Omental fat pad (tissue), 4 donors: ENCODE results near the gene EGFL6. TPM values are rescaled to one million over a fixed set of nuclear protein-coding genes. Genes with fewer than 3 reads are reported as not detected.
A peak's percentile ranks its signal among the peaks of the same experiment; 100 is the strongest.

Source experiments
- ATAC-seq: fragments of 150-250 bp; one replicate; pipeline ENCODE4 v1.9.1; 2016; ENCODE audit warnings: mild to moderate bottlenecking, moderate library complexity; ENCODE audit not compliant: low FRiP score
- DNase-seq: peaks from one replicate; pipeline ENCODE4 v3.0.0-alpha.2; 2019; ENCODE audit warnings: low spot score
- total RNA-seq, 4 donors: library from RNA; depleted of rRNA; stranded (reverse); fragments of >200 nt; gene quantifications; one replicate each; pipeline ENCODE4 v1.1.0, GENCODE V29; 2016
- TF ChIP-seq, protein P1 (sequence below), 3 donors: fragments of 450-650 bp; IDR thresholded peaks; one replicate each; pipeline ENCODE4 v1.5.1; 2016 to 2017; ENCODE audit warnings: antibody characterized with exemption in 3 of 3, mild to moderate bottlenecking in 3 of 3, moderate library complexity in 2 of 3

The EGFL6 gene
- total RNA-seq, 4 donors from 2014 or later, result 0.63 to 4.2 (median 1.2) TPM; not detected in 1

DNA sequence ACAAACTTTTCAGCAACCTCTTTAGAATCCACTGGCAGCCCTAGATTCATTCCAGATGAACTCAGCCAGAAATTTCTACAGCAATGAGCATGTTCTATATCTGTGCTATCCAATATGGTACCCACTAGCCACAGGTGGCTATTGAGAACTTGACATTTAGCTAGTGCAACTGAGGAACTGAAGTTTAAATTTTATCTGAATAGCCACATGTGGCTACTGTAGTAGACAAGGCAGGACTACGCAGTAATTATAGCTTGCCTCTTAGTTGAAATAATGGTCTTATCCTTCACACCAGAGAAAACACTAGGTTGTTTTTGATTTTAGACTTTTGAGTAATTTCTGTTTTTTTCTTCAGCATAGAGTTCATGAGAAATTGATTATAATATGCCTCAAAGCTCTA, 80.9 kb downstream of the EGFL6 start:
- ATAC-seq (no peak), DNase-seq (no peak)
- TF ChIP-seq, protein P1, sequence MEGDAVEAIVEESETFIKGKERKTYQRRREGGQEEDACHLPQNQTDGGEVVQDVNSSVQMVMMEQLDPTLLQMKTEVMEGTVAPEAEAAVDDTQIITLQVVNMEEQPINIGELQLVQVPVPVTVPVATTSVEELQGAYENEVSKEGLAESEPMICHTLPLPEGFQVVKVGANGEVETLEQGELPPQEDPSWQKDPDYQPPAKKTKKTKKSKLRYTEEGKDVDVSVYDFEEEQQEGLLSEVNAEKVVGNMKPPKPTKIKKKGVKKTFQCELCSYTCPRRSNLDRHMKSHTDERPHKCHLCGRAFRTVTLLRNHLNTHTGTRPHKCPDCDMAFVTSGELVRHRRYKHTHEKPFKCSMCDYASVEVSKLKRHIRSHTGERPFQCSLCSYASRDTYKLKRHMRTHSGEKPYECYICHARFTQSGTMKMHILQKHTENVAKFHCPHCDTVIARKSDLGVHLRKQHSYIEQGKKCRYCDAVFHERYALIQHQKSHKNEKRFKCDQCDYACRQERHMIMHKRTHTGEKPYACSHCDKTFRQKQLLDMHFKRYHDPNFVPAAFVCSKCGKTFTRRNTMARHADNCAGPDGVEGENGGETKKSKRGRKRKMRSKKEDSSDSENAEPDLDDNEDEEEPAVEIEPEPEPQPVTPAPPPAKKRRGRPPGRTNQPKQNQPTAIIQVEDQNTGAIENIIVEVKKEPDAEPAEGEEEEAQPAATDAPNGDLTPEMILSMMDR (IDR thresholded peaks at IDR 0.05), result no peak

DNA sequence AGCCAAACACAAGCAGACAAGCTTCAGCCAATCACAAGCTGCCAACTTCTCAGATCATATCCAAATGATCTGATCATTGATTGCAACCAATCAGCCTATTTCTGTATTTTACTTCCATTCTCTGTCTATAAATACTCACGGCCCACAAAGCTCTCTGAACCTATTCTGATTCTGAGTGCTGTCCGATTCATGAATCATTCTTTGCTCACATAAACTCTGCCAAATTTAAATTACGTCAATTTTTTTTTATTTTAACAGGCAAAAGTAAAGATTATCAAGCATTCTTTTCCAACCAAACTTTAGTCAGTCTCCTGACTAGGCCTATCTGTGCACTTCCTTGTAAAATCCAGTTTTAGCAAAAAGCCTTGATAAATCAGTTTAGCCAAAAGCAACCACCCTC, 81.7 kb downstream of the EGFL6 start:
- no peak for DNase-seq
- ATAC-seq, result no peak
- TF ChIP-seq, protein P1 (IDR thresholded peaks at IDR 0.05), result no peak

DNA sequence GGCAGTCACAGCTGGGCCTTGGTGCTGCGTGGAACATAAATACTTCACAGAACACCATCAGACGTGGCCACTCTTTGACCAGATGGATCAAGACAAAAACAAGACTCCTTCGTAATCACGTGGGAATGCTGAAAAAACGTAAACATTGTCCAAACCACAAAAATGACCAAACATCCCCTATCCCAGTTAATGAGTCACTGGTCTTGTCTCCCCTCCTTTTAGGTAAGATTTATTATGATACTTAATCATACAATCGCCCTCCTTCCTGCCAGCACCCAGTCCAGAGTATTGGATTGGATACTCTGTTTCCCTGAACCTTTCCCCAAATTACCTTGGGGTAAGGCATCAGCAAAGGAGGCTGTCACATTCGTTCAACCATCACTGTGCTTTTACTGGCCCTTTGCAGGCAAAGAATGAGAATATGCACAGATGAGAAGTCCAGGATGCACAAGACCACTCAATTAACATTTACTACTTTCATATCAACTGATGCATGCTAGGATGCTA, 82.9 kb downstream of the EGFL6 start:
- DNase-seq, result no peak
- TF ChIP-seq, protein P1 (IDR thresholded peaks at IDR 0.05), result no peak
- no peak for ATAC-seq

DNA sequence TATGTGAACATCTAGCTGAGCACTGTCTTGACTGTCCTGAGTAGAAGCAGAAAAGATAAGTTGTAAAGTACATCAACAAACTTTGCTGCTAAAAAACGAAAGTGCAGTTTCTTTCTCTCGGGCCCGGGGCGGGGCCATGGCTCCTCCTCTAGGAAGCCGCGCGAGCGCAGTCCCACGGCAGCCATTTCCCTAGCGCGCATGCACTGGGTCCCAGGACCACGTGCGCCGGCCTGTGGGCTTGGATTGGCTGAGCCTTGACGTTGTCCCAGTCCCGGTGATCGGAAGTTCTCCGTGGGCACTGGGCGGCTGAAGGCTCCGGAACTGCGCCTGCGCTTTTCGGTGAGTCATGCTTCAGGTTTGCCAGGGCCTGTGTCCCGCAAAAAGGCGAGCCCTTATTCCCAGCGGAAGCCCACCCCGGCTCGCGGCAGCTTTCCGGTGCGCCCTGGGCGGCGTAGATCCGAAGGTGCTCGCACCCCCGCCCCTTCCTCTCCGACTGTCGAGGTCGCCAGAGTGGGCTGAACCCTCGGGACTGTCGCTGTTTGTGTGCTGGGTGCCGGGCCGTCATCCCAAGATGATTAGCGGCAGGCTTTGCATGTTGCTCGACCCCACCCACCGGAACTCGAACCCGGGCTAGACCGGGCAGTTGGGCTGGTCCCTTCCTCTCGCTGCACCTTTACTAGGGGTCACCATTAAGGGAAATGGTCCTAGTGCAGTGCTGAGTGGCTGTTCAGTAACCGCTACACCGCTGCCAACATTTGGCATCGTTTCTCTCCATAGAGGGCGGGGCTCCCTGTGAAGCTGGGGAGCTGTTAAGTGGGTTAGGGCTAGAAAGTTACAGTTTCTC, 83.7 kb downstream of the EGFL6 start, which contains the start of gene TCEANC:
TSS of gene TCEANC (plus strand) at position 292 of the 844 bp plus-strand sequence. CDS start 9,368 bp downstream, outside the sequence.
- ATAC-seq (peak; percentile 97), DNase-seq (peak; percentile 87)
- TF ChIP-seq, protein P1 (IDR thresholded peaks at IDR 0.05), result no peak

DNA sequence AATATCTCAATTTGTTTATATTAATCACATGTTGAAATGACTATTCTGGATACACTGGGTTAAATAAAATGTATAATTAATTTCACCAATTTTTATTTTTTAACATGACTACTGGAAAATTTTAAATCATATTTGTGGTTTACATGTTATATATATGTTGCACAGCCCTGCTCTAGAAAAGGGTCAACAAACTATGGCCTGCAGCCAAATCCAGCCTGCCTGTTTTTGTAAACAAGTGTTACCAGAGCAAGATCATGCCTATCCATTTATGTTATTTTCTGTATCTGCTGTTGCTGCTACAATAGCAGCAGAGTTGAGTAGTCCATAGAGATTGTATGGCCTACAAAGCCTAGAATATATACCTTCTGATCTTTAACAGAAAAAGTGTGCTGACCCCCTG, 84.7 kb downstream of the EGFL6 start:
- ATAC-seq (no peak), DNase-seq (no peak)
- TF ChIP-seq, protein P1 (IDR thresholded peaks at IDR 0.05), result no peak

DNA sequence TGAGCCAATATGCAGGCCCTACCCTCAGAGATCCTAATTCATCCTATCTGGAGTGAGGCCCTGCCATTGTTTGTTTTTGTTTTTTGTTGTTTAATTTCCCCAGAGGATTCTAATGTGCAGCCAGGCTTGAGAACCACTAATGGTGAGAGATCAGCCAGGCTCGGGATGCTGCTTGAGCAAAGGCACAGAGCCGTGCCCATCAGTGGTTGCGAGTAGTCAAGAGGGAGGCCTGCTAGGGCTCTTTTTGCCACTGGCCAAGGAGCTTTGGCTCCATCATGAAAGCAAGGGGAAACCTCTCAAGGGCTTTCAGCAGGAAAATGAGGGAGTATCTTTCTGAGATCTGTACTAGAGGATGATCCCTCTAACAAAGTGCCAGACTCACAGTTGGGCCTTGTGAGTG, 86.3 kb downstream of the EGFL6 start:
- TF ChIP-seq, protein P1 (IDR thresholded peaks at IDR 0.05), result no peak
- ATAC-seq, result no peak
- DNase-seq, result no peak

DNA sequence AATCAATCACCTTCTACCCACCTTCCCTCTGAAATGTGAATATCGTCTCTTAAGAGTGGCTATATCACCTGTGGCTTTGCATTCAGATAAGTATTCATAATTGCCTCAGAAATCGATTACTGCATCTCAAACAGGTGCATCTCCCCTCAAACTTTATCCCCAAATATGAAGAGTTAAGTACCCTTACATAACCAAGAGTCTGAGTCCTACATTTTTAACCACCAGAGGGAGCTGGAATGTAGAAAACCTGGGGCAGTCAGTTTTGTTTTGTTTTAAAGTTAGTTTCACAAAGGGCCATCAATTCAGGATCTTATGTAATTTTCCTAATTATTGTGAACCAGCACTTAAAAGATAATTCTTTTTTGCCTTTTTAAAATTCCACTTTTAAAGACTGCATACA, 89.2 kb downstream of the EGFL6 start:
- DNase-seq (no peak), ATAC-seq (no peak)
- TF ChIP-seq, protein P1 (IDR thresholded peaks at IDR 0.05), result peak in 1 of 3 donors; percentile 20
